HG03457 (cell line): Measurements from ENCODE around the gene TNFAIP2.

Source experiments
- ATAC-seq: cut with Tn5 transposase; IDR thresholded peaks from one replicate; pipeline ENCODE4 v1.9.1; 2021; ENCODE audit warnings: moderate number of reproducible peaks; ENCODE audit not compliant: unreplicated experiment

The TNFAIP2 gene

GRCh38 chr14:103179094-103179493, 55.8 kb downstream of the TNFAIP2 start:
- no peak for ATAC-seq

- ATAC-seq, result no peak
Measured at GRCh38 chr14:103180331-103180730, 57.1 kb downstream of the TNFAIP2 start.

GRCh38 chr14:103184046-103184445, 60.8 kb downstream of the TNFAIP2 start:
- no peak for ATAC-seq

- no peak for ATAC-seq
Measured at GRCh38 chr14:103185051-103186029, 62.1 kb downstream of the TNFAIP2 start.

- ATAC-seq, result no peak
Measured at GRCh38 chr14:103186241-103186822, 63.1 kb downstream of the TNFAIP2 start.
